Activated naive CD8-positive, alpha-beta T cell treated with anti-CD3 and anti-CD28 coated beads, Interleukin-2, amount 10 ng/mL, durations not matched to agents 7 days and 5 days (primary cell): Measurements from ENCODE around the gene OLFML2B. TPM values are rescaled to one million over a fixed set of nuclear protein-coding genes. Genes with fewer than 3 reads are reported as not detected.

Source experiments
- ATAC-seq: fragments of 150-1000 bp; cut with Tn5 transposase; one replicate; pipeline ENCODE4 v1.10.0; 2021; ENCODE audit warnings: low read depth, moderate library complexity
- POLR2A ChIA-PET: fragments of 350-600 bp; sonication (Branson Sonifier 250); formaldehyde crosslinking; loops from one replicate; lab custom pipeline; 2021; ENCODE audit warnings: antibody characterized with exemption; lab: Charles Lee
- DNase-seq: peaks from one replicate; pipeline ENCODE4 v3.0.0; 2021
- H3K27ac Mint-ChIP-seq: one replicate; pipeline ENCODE4 v1.8.0; 2022; ENCODE audit warnings: mild to moderate bottlenecking, mixed read lengths
- H3K27me3 Mint-ChIP-seq: one replicate; pipeline ENCODE4 v1.8.0; 2022; ENCODE audit warnings: mild to moderate bottlenecking, moderate library complexity, mixed read lengths
- H3K36me3 Mint-ChIP-seq: one replicate; pipeline ENCODE4 v1.8.0; 2021; ENCODE audit warnings: mild to moderate bottlenecking, mixed read lengths
- H3K4me1 Mint-ChIP-seq: one replicate; pipeline ENCODE4 v1.8.0; 2021; ENCODE audit warnings: mixed read lengths
- H3K4me3 Mint-ChIP-seq: one replicate; pipeline ENCODE4 v1.8.0; 2022; ENCODE audit warnings: mild to moderate bottlenecking, moderate library complexity, mixed read lengths
- H3K9me3 Mint-ChIP-seq: one replicate; pipeline ENCODE4 v1.8.0; 2021; ENCODE audit warnings: mixed read lengths
- total RNA-seq, 2 experiments: library from RNA; stranded (reverse); gene quantifications; one replicate each; pipeline ENCODE4 v1.2.3, GENCODE V29; 2021

The OLFML2B gene
- total RNA-seq, 2 experiments from 2014 or later = 0.14 to 0.82 TPM

- DNase-seq (no peak), ATAC-seq (no peak)
- H3K27ac Mint-ChIP-seq = no peak overlapping the region
- peaks cover 3% of the 10 kb centered on the region for H3K27me3 Mint-ChIP-seq
- H3K36me3 Mint-ChIP-seq = no peaks in the 10 kb centered on the region
- peaks cover 1% of the 10 kb centered on the region for H3K4me1 Mint-ChIP-seq
- POLR2A ChIA-PET = no interaction called here
- no peak overlapping the region for H3K4me3 Mint-ChIP-seq
- peaks cover 5% of the 10 kb centered on the region for H3K9me3 Mint-ChIP-seq
Observed at GRCh38 chr1:162009501-162010174, 14.0 kb downstream of the OLFML2B start.

- ATAC-seq (no peak), DNase-seq (no peak)
- POLR2A ChIA-PET = no interaction called here
- H3K36me3 Mint-ChIP-seq = no peaks in the 10 kb centered on the region
- H3K4me1 Mint-ChIP-seq = peaks cover 4% of the 10 kb centered on the region
- H3K27ac Mint-ChIP-seq = no peak overlapping the region
- H3K4me3 Mint-ChIP-seq = no peak overlapping the region
- H3K9me3 Mint-ChIP-seq = peaks cover 2% of the 10 kb centered on the region
- H3K27me3 Mint-ChIP-seq = peaks cover 3% of the 10 kb centered on the region
Observed at GRCh38 chr1:162008799-162009198, 14.9 kb downstream of the OLFML2B start.

- Mint-ChIP-seq H3K9me3 (peaks cover 2% of the 10 kb centered on the region), H3K27ac (no peak overlapping the region), H3K27me3 (peaks cover 3% of the 10 kb centered on the region), H3K36me3 (no peaks in the 10 kb centered on the region), H3K4me3 (no peak overlapping the region), H3K4me1 (peaks cover 5% of the 10 kb centered on the region)
- no peak for ATAC-seq
- POLR2A ChIA-PET = no interaction called here
- DNase-seq = no peak
Observed at GRCh38 chr1:162007466-162007865, 16.2 kb downstream of the OLFML2B start.

- H3K27me3 Mint-ChIP-seq = peaks cover 3% of the 10 kb centered on the region
- ATAC-seq (no peak), DNase-seq (no peak)
- POLR2A ChIA-PET = no interaction called here
- H3K36me3 Mint-ChIP-seq = no peaks in the 10 kb centered on the region
- H3K4me3 Mint-ChIP-seq = no peak overlapping the region
- H3K9me3 Mint-ChIP-seq = no peaks in the 10 kb centered on the region
- H3K27ac Mint-ChIP-seq = no peak overlapping the region
- H3K4me1 Mint-ChIP-seq = peaks cover 5% of the 10 kb centered on the region
Observed at GRCh38 chr1:162006081-162006480, 17.6 kb downstream of the OLFML2B start.

GRCh38 chr1:162004441-162004950, 19.2 kb downstream of the OLFML2B start:
- H3K4me3 Mint-ChIP-seq = no peak overlapping the region
- peaks cover 5% of the 10 kb centered on the region for H3K4me1 Mint-ChIP-seq
- POLR2A ChIA-PET = no interaction called here
- DNase-seq = no peak
- H3K27me3 Mint-ChIP-seq = peaks cover 3% of the 10 kb centered on the region
- no peak for ATAC-seq
- H3K27ac Mint-ChIP-seq = no peak overlapping the region
- H3K9me3 Mint-ChIP-seq = no peaks in the 10 kb centered on the region
- no peaks in the 10 kb centered on the region for H3K36me3 Mint-ChIP-seq

GRCh38 chr1:162003830-162004215, 19.8 kb downstream of the OLFML2B start:
- no peak overlapping the region for H3K27ac Mint-ChIP-seq
- POLR2A ChIA-PET = no interaction called here
- no peaks in the 10 kb centered on the region for H3K9me3 Mint-ChIP-seq
- peaks cover 3% of the 10 kb centered on the region for H3K27me3 Mint-ChIP-seq
- H3K36me3 Mint-ChIP-seq = no peaks in the 10 kb centered on the region
- ATAC-seq = no peak
- H3K4me3 Mint-ChIP-seq = no peak overlapping the region
- no peak for DNase-seq
- peaks cover 5% of the 10 kb centered on the region for H3K4me1 Mint-ChIP-seq

GRCh38 chr1:162003061-162003829, 20.4 kb downstream of the OLFML2B start:
- DNase-seq = no peak
- peaks cover 3% of the 10 kb centered on the region for H3K27me3 Mint-ChIP-seq
- no peak overlapping the region for H3K4me3 Mint-ChIP-seq
- H3K36me3 Mint-ChIP-seq = no peaks in the 10 kb centered on the region
- POLR2A ChIA-PET = no interaction called here
- ATAC-seq = no peak
- no peak overlapping the region for H3K27ac Mint-ChIP-seq
- H3K4me1 Mint-ChIP-seq = peaks cover 5% of the 10 kb centered on the region
- H3K9me3 Mint-ChIP-seq = no peaks in the 10 kb centered on the region

- no peak for DNase-seq
- POLR2A ChIA-PET = no interaction called here
- Mint-ChIP-seq H3K27ac (no peak overlapping the region), H3K27me3 (peaks cover 3% of the 10 kb centered on the region), H3K4me3 (no peak overlapping the region), H3K36me3 (no peaks in the 10 kb centered on the region), H3K4me1 (peaks cover 5% of the 10 kb centered on the region), H3K9me3 (no peaks in the 10 kb centered on the region)
- no peak for ATAC-seq
Observed at GRCh38 chr1:162000053-162000420, 23.6 kb downstream of the OLFML2B start.

GRCh38 chr1:161999301-162000052, 24.2 kb downstream of the OLFML2B start:
- H3K27me3 Mint-ChIP-seq = no peaks in the 10 kb centered on the region
- no peaks in the 10 kb centered on the region for H3K9me3 Mint-ChIP-seq
- no peaks in the 10 kb centered on the region for H3K36me3 Mint-ChIP-seq
- POLR2A ChIA-PET = no interaction called here
- no peak overlapping the region for H3K27ac Mint-ChIP-seq
- H3K4me3 Mint-ChIP-seq = no peak overlapping the region
- ATAC-seq (no peak), DNase-seq (no peak)
- H3K4me1 Mint-ChIP-seq = peaks cover 2% of the 10 kb centered on the region

- POLR2A ChIA-PET = no interaction called here
- peaks cover 1% of the 10 kb centered on the region for H3K4me1 Mint-ChIP-seq
Observed at GRCh38 chr1:161998811-161999210, 24.9 kb downstream of the OLFML2B start.

GRCh38 chr1:161997152-161997551, 26.5 kb downstream of the OLFML2B start:
- DNase-seq (no peak), ATAC-seq (no peak)
- H3K4me1 Mint-ChIP-seq = no peaks in the 10 kb centered on the region
- POLR2A ChIA-PET = no interaction called here
- H3K27ac Mint-ChIP-seq = no peak overlapping the region
- no peak overlapping the region for H3K4me3 Mint-ChIP-seq
- H3K36me3 Mint-ChIP-seq = no peaks in the 10 kb centered on the region
- no peaks in the 10 kb centered on the region for H3K9me3 Mint-ChIP-seq
- no peaks in the 10 kb centered on the region for H3K27me3 Mint-ChIP-seq

More at GRCh38 chr1:161998811-161999210, 24.9 kb downstream of the OLFML2B start:
- H3K36me3 Mint-ChIP-seq = no peaks in the 10 kb centered on the region
- no peaks in the 10 kb centered on the region for H3K9me3 Mint-ChIP-seq
- H3K4me3 Mint-ChIP-seq = no peak overlapping the region
- no peak overlapping the region for H3K27ac Mint-ChIP-seq
- no peaks in the 10 kb centered on the region for H3K27me3 Mint-ChIP-seq
- ATAC-seq (no peak), DNase-seq (no peak)

GRCh38 chr1:161994175-161994668, 29.4 kb downstream of the OLFML2B start:
- Mint-ChIP-seq H3K36me3 (no peaks in the 10 kb centered on the region), H3K27me3 (peaks cover 2% of the 10 kb centered on the region), H3K9me3 (peaks cover 3% of the 10 kb centered on the region), H3K4me3 (no peak overlapping the region), H3K4me1 (no peaks in the 10 kb centered on the region), H3K27ac (no peak overlapping the region)
- DNase-seq (no peak), ATAC-seq (no peak)
- POLR2A ChIA-PET = no interaction called here

- DNase-seq = no peak
- H3K4me3 Mint-ChIP-seq = no peak overlapping the region
- no peaks in the 10 kb centered on the region for H3K4me1 Mint-ChIP-seq
- peaks cover 2% of the 10 kb centered on the region for H3K27me3 Mint-ChIP-seq
- H3K27ac Mint-ChIP-seq = no peak overlapping the region
- POLR2A ChIA-PET = no interaction called here
- H3K9me3 Mint-ChIP-seq = peaks cover 7% of the 10 kb centered on the region
- no peaks in the 10 kb centered on the region for H3K36me3 Mint-ChIP-seq
- ATAC-seq = no peak
Observed at GRCh38 chr1:161993576-161993975, 30.1 kb downstream of the OLFML2B start.
